Activated CD4-positive, alpha-beta T cell treated with anti-CD3 and anti-CD28 coated beads, Interleukin-2, amount 50 U/mL, for 24 hours (primary cell): ENCODE results near the gene JAK2.
"Not testable (repeated sequence)": the region's sequence is repeated elsewhere in the genome, so short reads cannot be mapped to it uniquely, and the experiment has no call there.

Experiments
- DNase-seq, 2 donors: peaks; one replicate each; pipeline ENCODE4 v3.0.0-alpha.2; 2020; ENCODE audit warnings: low read depth in 1 of 2, low spot score in 1 of 2

JAK2 gene

DNA sequence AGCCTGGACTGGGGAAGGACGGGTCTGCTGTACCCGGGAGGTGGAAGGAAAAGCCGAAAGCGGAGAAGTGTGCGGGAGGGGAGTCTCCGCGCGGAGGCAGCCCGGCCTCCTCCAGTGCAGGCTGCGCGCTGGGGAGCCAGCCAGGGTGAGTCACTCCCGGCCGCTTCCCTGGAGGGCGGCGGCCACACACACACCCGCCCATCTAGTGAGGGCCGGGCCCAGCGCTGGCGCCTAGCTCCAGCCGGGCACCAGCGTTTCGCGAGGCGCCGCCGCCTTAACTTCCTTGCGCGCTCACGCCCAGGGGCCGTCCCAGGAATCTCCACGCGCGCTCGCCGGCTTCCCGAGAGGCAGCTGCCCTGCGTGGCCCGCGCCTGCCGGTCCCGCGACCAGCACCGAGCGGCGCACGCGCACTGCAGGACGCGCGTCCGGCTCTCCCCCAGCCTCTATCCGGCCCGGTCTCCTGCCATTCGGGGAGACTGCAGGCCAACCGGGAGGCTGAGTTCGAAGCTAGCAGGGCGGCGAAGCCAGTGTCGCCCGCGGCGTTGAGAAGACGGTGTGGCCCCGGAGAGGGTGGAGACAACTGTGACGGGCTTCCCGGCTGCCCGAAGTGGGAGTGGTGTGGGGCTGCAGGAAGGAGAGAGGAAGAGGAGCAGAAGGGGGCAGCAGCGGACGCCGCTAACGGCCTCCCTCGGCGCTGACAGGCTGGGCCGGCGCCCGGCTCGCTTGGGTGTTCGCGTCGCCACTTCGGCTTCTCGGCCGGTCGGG lies at the start of gene JAK2:
Gene JAK2, plus strand, starts transcription at position 652 of the 765 bp plus-strand sequence. CDS start 36,716 bp downstream, outside the sequence.
- peak; percentile 65 to 76 for DNase-seq

- DNase-seq: no peak
These were observed 48.8 kb upstream of the JAK2 start for GRCh38 chr9:4936277-4936676.

DNA sequence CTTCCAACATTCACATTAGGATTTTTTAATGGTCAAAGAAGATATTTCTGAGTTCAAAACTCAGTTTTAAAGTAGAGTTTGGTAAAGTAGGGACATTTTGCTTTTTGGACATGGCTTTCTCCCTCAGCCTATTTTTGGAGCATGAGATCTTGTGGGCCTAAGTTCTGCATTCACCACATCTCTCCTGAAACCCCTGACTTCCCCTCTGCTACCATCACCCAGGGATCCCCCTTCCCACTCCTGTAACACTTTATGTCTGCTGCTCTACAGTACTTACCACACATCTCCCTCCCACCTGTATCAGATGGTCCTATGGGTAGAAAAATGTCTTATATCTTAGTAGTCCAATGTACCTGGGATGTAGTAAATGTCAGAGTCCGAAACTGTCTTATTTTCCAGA lies 48.2 kb upstream of the JAK2 start:
- DNase-seq: no peak

GRCh38 chr9:4937446-4937845 lies 47.6 kb upstream of the JAK2 start:
- DNase-seq: no peak

- no peak for DNase-seq
These were observed 46.6 kb upstream of the JAK2 start for GRCh38 chr9:4938496-4938895.

DNA sequence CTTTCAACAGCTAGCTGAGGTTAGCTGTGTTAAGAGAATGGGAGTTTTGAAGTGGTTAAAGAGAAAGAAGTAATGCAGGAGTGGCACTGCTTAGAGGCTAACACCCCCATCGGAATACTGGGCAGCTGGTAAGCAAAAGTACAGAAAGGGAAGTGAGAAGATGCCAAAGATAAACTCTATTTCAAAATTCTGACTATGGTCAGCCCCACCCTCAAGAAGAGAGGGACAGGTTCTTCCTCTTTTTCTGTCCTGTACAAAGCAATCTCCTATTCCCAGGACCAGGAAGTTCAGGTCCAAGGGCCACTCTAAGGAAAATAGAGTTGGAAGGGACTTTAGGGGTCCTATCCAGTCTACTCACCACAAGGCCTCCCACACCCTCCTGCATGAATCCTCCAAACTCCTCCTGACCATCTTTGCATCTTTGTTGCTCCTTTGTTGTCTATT lies 45.9 kb upstream of the JAK2 start:
- no peak for DNase-seq

- not testable (repeated sequence) for DNase-seq
These were observed 42.9 kb upstream of the JAK2 start for GRCh38 chr9:4942042-4942691.

- no peak for DNase-seq
These were observed 41.7 kb upstream of the JAK2 start for GRCh38 chr9:4943346-4943745.

GRCh38 chr9:4944431-4945211 lies 40.5 kb upstream of the JAK2 start:
- not testable (repeated sequence) for DNase-seq

DNA sequence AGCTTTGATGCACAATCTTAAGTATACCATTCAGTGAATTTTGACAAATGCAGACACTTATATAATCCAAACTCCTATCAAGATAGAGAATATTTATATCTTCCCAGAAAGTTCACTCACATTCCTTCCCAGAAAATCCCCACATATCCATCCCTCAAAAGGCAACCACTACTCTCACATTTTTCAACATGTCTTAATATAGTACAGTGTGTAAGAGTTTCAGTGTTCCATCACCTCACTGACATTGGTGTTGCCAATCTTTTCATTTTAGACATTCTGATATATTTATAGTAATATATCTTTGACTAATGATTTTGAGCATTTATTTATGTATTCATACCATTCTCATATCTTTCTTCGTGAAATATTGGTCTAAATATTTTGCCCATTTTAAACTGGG lies 38.1 kb upstream of the JAK2 start:
- no peak for DNase-seq

GRCh38 chr9:4955836-4956235 lies 29.2 kb upstream of the JAK2 start:
- DNase-seq: no peak

DNA sequence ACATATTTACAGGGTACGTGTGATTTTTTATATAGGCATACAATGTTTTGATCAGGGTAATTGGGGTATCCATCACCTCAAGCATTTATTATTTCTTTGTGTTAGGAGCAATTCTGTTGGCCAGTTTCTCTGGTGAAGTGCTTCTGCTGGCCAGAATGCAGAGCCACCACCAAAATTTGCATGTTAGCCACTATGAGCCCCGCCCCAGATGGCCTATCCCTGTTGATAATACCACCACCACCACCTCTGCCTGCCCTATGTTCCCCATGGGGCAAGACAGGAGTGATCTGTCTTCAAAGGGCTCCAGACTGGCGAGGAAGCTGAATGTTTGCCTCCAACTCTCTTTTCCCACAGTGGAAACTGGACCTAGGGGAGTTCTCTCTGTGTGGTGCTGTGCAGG lies 26.0 kb upstream of the JAK2 start:
- no peak for DNase-seq

GRCh38 chr9:4962085-4962484 lies 23.0 kb upstream of the JAK2 start:
- DNase-seq: no peak

DNA sequence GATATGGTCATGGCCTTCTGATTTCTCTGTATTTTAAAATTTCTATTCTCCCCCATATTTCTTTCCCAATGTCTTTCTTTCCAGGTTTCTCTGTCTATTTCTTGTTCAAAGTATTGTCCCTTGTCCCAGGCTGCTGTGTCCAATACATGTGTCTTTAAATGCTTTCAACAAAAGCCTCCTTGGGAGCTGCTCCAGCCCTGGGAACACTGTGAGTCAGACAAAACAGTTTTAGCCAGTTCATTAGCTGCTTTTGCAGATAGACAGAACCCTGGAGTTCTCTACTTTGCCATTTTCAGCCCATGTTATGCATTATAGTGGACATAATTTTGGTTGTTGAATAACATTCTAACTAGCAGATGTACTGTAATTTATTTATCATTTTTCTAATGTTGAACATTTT lies 20.5 kb upstream of the JAK2 start:
- DNase-seq: no peak

GRCh38 chr9:4965174-4965821 lies 19.8 kb upstream of the JAK2 start:
- DNase-seq: no peak

- no peak for DNase-seq
These were observed 17.5 kb upstream of the JAK2 start for GRCh38 chr9:4967523-4967922.

- DNase-seq: no peak
These were observed 15.9 kb upstream of the JAK2 start for GRCh38 chr9:4969130-4969529.

GRCh38 chr9:4970970-4971641 lies 14.0 kb upstream of the JAK2 start:
- DNase-seq: peak; percentile 41 to 73

- no peak for DNase-seq
These were observed 11.8 kb upstream of the JAK2 start for GRCh38 chr9:4973246-4973645.

- DNase-seq: no peak
These were observed 11.2 kb upstream of the JAK2 start for GRCh38 chr9:4973902-4974301.

- DNase-seq: no peak
These were observed 5.8 kb upstream of the JAK2 start for GRCh38 chr9:4979239-4979638.
